GM18951 (cell line): ENCODE measurements around the gene ERICH6.
"Not testable (repeated sequence)": the region's sequence is repeated elsewhere in the genome, so short reads cannot be mapped to it uniquely, and the experiment has no call there.

Experiments used
- POLR2A ChIP-seq: IDR thresholded peaks from 4 replicates; pipeline ENCODE4 v1.6.1; 2011; ENCODE audit warnings: mild to moderate bottlenecking; ENCODE audit not compliant: insufficient read length, insufficient read depth; ENCODE audit errors: extremely low read depth
- in situ Hi-C: fragments of 300-500 bp; cut with MboI; formaldehyde crosslinking; loops from one replicate; pipeline ENCODE4 v1.12.0; 2022; ENCODE audit warnings: low sequenced_read_pairs, mixed read lengths, inconsistent platforms; ENCODE audit not compliant: unreplicated experiment

Gene ERICH6

GRCh38 chr3:150635526-150635925 is 68.2 kb downstream of the ERICH6 start:
- in situ Hi-C loops: no loop called here
- TF ChIP-seq POLR2A: no peak

GRCh38 chr3:150635076-150635475 is 68.6 kb downstream of the ERICH6 start:
- TF ChIP-seq POLR2A: no peak
- in situ Hi-C loops: no loop called here

GRCh38 chr3:150631515-150632221 is 72.1 kb downstream of the ERICH6 start:
- TF ChIP-seq POLR2A: peak; percentile 13
- in situ Hi-C loops: no loop called here

- TF ChIP-seq POLR2A: no peak
- in situ Hi-C loops: no loop called here
These were observed 76.2 kb downstream of the ERICH6 start for GRCh38 chr3:150627557-150627956.

- in situ Hi-C loops: no loop called here
- TF ChIP-seq POLR2A: no peak
These were observed 77.4 kb downstream of the ERICH6 start for GRCh38 chr3:150626148-150626930.

GRCh38 chr3:150623945-150624344 is 79.8 kb downstream of the ERICH6 start:
- in situ Hi-C loops: no loop called here
- no peak for TF ChIP-seq POLR2A

GRCh38 chr3:150622955-150623354 is 80.8 kb downstream of the ERICH6 start:
- in situ Hi-C loops: not testable (repeated sequence)

- no peak for TF ChIP-seq POLR2A
- in situ Hi-C loops: no loop called here
These were observed 83.6 kb downstream of the ERICH6 start for GRCh38 chr3:150620002-150620689.

GRCh38 chr3:150613709-150614480 is 89.8 kb downstream of the ERICH6 start:
- no peak for TF ChIP-seq POLR2A
- in situ Hi-C loops: no loop called here

GRCh38 chr3:150613034-150613433 is 90.7 kb downstream of the ERICH6 start:
- in situ Hi-C loops: no loop called here

GRCh38 chr3:150612494-150612893 is 91.2 kb downstream of the ERICH6 start:
- in situ Hi-C loops: no loop called here
- TF ChIP-seq POLR2A: no peak

More at GRCh38 chr3:150613034-150613433, 90.7 kb downstream of the ERICH6 start:
- no peak for TF ChIP-seq POLR2A

GRCh38 chr3:150611666-150612065 is 92.1 kb downstream of the ERICH6 start:
- TF ChIP-seq POLR2A: no peak
- in situ Hi-C loops: no loop called here

GRCh38 chr3:150610785-150611184 is 92.9 kb downstream of the ERICH6 start:
- no peak for TF ChIP-seq POLR2A
- in situ Hi-C loops: no loop called here
